ENCODE results near the gene RAPGEF1.
A peak's percentile ranks its signal among the peaks of the same experiment; 100 is the strongest.
"Not testable (repeated sequence)": the region's sequence is repeated elsewhere in the genome, so short reads cannot be mapped to it uniquely, and the experiment has no call there.

RAPGEF1 gene

DNA sequence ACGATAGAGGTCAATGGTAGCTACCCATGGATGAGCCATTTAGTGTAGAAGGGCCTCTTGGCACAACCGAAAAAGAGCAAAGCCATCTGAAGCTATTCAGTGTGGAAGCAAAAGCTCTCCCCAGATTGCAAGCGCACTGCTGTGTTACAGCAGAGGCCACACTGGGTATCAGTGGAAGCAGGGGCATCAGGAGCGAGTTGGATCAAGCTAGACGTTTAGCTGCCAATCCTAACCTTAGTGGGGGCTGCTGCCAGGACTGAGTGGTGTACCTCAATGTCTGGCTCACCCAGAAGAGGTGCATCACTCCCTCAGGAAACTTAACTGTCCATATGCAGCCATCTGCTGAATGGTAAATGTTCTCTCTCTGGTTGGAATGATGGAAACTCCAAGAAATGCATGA lies 44.5 kb downstream of the RAPGEF1 start:
- H3K4me3 ChIP-seq (ENCODE audit: low read depth, low read length) = no peak overlapping the region
- no peak for DNase-seq (ENCODE audit: low read depth)

DNA sequence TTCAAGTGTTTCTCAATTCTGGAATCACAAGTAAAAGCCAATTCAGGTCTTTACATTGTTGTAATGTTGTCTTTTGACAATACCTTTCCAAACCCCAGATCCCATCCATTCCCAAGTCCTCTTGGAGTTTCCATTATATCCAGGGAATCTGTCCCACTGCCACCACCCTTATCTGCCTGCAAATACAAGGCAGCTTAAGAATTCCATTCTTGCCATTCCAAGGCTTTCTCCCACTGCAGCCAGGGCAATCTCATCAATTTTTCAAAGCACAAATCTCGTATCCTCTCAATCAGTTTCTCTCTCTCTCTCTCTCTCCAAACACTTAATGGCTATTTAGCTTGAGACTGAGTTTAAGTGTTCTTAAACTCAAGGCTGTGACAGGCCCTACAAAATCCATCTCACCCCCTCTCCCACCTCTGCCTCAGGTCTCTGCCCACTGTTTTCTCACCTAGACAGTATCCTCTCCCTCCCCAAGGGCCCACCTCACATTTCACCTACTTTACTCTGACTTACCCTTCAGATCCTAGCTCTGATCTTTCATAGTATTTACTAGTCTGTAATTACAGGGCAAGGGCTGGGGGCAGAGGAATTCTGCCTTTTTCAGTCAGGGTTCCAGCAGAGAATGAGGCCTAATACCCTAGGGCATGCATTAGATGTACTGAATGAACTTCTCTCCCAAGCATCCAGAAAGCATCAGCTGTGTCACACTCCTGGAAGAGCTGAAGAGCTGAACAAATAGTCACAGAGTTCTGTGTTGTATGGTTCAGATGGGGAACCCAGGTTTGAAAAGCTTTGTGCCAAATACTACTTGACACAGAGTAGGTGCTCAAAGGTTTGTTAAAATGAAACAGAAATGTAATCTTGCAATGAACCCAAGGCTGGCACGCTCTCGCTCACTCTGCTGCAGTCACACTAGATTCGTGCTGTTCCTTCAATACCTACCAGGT lies 46.0 kb downstream of the RAPGEF1 start:
- no peak overlapping the region for H3K4me3 ChIP-seq (ENCODE audit: low read depth, low read length)
- DNase-seq (ENCODE audit: low read depth) = no peak

DNA sequence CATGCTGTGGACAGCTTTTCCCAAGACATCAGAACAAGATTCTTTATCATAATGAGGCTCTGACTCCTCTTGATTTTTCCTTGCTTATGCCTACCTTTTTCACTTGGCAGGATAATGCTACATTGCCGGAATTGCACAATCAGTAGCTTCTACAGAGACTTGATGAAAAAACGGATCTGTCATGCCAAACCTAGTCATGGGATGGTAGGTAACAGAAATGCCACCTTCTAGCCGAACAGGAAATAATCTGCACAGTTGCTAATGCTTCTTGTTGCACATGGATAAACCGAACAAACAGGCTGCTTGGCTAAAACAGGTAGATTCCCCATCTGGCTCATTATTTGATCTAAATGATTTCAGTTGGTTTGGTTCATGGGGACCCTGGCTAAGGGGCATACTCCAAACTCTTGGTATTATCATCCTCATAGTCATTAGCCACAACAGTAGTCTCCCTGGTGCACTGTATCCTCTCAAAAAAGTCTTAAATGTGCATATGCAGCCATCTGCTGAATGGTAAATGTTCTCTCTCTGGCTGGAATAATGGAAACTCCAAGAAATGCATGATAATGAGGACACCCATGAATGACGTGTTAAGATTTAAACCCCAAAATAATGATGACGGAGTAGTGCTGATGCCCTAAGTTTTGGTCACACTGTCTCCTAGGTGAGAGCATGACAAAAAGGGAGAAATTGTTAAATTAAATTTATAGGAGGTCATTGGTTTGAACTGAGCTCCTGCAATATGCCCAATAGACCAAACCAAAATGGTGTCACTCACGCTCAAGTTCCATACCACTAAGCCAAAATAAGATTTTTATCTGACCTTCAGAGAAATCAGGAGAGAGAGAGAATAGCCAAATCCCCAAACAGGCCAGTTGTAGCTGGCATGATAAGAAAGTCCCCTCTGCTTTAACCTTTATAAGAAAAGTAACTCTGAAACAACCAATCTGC lies 47.0 kb downstream of the RAPGEF1 start:
- no peak for DNase-seq (ENCODE audit: low read depth)
- H3K4me3 ChIP-seq (ENCODE audit: low read depth, low read length) = no peak overlapping the region

DNA sequence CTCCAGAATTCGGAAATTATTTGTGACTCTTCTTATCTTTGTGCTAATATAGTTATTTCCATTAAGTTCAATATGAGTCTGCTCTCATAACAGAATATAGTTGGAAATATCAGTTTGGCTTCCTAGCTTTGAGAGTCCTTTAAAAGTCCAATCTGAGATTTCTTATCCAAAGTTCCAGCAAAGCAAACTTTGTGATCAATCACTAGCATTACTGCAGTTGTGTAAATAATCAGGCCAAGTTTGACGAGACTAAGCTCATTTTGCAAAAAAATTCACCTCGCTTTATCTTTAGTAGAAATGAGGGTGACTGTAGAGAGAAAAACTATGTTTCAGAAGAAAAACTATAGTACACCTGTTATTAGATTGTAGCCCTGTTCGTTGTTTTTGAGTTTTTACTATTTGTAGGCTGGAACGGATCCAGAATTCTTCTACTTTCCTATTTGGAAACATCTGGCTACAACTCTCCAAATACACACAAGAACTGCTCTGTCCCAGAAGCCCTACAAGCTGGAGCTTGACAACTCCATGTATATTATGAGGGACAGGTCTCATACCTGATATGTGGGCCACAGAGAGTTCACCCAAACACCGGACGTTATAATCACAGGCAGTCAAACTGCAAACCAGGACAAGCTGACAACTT lies 47.8 kb downstream of the RAPGEF1 start:
- no peak for DNase-seq (ENCODE audit: low read depth)
- no peak overlapping the region for H3K4me3 ChIP-seq (ENCODE audit: low read depth, low read length)

DNA sequence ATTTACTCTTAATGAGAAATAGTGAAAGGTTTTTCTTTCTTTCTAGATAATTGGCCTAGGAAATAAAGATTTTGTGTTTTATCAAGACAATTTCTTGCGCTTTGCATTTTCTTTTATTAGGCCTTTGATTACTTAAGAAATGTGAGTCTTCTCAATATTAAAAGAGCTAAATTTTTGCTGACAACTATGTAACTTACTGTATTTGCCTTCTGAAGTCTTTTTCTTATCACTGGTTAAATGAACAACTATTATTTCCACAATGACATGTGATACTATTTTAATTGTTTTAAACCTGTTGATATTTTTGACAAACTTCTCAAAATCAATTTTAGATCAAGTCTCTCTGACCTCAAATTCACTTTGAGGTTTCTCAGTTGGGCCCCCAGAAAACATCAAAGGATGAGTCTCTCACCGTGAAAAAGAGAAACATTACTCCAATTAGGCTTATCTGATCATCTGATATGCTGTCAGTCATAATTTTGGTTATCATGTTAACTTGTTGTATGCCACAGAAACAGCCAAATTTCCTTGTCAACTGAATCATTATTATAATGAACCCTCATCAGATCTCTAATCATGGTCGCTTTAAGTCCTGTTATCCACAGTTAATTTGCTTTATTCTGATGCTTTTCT lies 48.8 kb downstream of the RAPGEF1 start:
- no peak for DNase-seq (ENCODE audit: low read depth)
- H3K4me3 ChIP-seq (ENCODE audit: low read depth, low read length) = no peak overlapping the region

DNA sequence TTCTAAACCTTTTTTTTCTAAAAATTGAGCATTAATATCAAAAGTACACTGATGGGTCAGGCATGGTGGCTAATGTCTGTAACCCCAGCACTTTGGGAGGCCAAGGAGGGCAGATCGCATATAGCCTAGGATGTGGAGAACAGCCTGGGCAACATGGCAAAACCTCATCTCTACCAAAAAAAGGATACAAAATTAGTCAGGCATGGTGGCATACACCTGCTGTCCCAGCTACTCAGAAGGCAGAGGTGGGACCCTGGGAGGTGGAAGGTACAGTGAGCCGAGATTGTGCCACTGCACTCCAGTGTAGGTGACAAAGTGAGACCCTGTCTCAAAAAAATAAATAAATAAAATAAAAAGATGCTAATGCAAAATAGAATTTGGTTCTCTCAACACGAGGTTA lies 49.4 kb downstream of the RAPGEF1 start:
- no peak overlapping the region for H3K4me3 ChIP-seq (ENCODE audit: low read depth, low read length)
- no peak for DNase-seq (ENCODE audit: low read depth)

- H3K4me3 ChIP-seq (ENCODE audit: low read depth, low read length) = no peak overlapping the region
- no peak for DNase-seq (ENCODE audit: low read depth)
These were observed 51.5 kb downstream of the RAPGEF1 start for GRCh38 chr9:131688377-131688776.

DNA sequence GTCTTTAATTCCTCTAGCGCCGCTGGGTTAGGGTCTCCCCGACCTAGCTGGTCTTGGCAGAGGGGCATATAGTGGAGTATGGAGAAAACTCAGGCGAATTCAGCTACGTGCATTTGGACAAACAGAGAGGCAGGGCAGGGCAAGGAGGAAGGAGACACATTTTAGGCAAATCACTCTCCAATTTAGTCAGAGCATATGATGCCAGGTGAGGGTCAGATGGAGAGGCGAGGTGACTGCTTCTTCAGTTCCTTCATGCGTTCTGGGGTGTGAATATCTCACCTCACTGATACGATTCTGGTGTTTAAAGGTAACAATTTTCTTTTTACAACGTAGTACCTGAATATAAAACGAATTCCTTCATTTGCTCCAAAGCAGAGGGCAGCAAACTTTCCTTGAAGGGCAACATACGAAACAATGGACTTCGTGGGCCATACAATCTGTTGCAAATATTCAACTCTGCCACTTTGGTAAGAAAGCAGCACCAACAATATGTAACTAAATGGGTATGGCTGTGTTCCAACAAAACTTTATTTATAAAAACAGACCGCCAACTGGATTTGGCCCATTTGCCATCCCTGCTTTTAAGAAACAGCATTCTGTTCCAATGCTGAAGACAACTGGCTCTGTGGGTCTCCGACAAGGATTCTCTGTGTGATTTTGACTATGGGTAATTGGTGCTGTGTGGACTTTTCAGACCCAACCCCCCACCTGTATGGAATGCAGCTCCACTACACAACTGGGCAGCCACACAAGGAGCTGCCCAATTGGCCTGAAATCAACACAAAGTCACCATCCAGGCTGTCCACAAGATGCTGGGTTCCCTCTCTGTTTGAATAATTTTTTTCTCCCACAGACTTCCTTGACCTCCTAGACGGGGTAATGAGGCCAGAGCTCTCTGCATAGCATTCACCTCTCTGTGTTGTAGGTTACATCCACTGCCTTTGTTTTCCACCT lies 53.8 kb downstream of the RAPGEF1 start:
- DNase-seq (ENCODE audit: low read depth) = no peak
- no peak overlapping the region for H3K4me3 ChIP-seq (ENCODE audit: low read depth, low read length)

GRCh38 chr9:131683094-131683493 lies 56.8 kb downstream of the RAPGEF1 start:
- not testable (repeated sequence) for DNase-seq (ENCODE audit: low read depth); H3K4me3 ChIP-seq (ENCODE audit: low read depth, low read length)

DNA sequence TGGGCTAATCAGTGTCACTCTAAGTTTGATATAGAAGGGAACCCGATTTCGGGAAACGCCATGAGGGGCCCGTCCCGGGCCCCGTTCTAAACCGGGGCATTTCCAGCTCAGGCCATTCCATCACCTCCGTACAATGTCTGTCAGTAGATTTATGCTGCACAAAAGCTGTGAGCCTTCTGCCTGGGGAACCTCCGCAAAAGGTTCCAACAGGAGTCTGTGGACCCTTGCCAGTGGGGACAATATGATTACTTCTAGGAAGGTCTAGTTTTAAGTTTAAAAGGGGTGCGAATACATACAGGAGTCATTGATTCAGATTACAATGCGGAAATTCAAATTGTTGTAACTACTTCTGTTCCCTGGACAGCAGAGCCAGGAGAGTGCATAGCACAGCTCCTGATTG lies 57.6 kb downstream of the RAPGEF1 start:
- no peak overlapping the region for H3K4me3 ChIP-seq (ENCODE audit: low read depth, low read length)
- no peak for DNase-seq (ENCODE audit: low read depth)

DNA sequence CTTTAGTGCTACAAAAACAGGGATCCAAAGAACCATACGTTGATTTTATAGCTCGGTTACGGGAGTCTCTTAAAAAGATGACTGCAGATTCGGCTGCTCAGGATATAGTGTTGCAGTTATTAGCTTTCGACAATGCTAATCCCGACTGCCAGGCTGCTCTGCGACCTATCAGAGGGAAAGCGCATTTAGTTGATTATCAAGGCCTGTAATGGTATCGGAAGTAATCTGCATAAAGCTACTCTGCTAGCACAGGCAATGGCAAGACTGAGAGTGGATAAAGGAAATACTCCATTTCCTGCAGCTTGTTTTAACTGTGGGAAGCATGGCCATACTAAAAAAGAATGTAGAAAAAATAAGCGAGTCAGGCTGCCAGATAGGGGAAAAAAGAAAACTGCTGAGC lies 58.0 kb downstream of the RAPGEF1 start:
- not testable (repeated sequence) for H3K4me3 ChIP-seq (ENCODE audit: low read depth, low read length); DNase-seq (ENCODE audit: low read depth)

- H3K4me3 ChIP-seq (ENCODE audit: low read depth, low read length); DNase-seq (ENCODE audit: low read depth): not testable (repeated sequence)
These were observed 58.8 kb downstream of the RAPGEF1 start for GRCh38 chr9:131681108-131681507.

DNA sequence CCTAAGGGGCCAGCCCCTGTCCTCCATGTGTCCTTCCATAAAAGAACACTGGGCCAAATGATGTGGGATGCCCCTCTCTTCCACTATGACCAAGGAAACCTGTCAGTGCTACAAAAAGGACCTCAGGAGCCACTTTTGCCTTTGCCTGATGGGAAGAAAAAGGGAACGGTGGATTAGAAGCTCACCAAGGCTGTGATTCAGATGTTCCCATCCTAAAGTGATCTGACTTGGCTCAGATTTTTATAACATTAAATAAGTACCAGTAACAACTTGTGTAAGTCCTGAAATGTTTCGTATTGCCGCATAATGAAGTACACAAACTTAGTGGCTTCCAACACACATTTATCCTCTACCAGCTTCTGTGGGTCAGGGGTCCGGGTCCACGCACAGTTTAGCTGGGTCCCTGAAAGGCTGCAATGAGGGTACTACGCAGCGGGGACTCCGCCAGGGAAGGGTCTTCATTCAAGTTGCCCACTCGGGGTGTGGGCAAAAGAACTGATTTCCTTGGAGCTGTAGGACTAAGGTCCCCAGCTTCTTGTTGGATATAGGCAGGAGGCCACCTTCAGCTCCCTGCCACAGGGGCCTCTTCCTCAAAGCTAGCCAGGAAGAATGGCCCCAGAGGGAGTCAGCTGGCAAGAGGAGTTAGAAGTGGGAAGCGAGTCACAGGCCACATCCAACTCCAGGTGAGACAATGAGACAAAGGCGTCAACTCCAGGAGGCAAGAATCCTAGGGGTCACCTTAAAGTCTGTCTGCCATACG lies 60.4 kb downstream of the RAPGEF1 start:
- H3K4me3 ChIP-seq (ENCODE audit: low read depth, low read length) = no peak overlapping the region
- DNase-seq (ENCODE audit: low read depth) = no peak

DNA sequence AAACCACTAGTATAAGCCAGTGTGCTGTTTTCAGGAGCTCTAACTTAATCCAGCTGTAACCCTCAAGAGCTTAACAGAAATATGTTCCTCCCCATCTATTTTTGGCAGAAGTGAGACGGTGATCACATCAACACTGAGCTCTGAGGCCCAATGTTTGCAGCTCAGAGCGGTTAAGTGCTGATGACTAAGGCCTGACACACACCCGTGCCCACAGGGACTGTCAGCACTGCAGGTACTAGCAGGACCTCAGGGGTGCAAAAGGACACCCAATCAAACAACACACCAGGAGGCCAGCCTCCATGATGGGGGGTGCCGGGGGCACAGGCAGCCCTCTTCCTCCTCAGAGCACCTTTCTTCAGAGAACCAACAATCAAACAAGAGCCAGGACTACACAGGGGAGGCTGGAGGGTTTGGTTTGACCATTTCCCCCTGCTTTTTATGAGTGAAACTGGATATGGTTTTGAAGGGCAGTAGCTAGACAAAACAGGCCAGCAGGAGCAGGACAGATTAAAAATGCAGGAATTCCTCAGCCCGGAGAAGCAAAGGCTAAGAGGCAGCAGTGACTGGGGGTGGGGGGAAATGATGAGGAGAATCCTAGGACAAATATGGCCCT lies 61.3 kb downstream of the RAPGEF1 start:
- no peak overlapping the region for H3K4me3 ChIP-seq (ENCODE audit: low read depth, low read length)
- DNase-seq (ENCODE audit: low read depth) = peak; percentile 90

- DNase-seq (ENCODE audit: low read depth) = no peak
These were observed 62.3 kb downstream of the RAPGEF1 start for GRCh38 chr9:131677444-131678180.

DNA sequence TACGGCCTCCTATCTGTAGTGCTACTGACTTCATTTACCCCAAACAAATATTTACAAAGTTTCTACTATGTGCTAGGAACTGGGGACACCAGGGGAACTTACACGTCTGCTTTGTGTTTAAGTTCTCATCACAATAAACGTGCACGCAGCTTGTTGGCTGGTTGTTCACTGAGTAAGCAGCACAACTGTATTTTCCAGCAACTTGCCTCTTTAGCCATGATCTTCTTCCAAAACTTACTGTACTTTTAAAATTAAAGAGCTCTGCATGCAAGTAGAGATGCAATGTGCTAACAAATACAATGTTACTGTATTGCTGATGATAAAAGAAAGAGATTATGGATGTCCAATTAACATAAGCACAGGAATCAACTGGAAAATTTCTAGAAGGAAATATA lies 62.8 kb downstream of the RAPGEF1 start:
- DNase-seq (ENCODE audit: low read depth) = no peak
- H3K4me3 ChIP-seq (ENCODE audit: low read depth, low read length) = no peak overlapping the region

More at GRCh38 chr9:131677444-131678180, 62.3 kb downstream of the RAPGEF1 start:
- no peak overlapping the region for H3K4me3 ChIP-seq (ENCODE audit: low read depth, low read length)

Data from skeletal muscle cell (primary cell).